Spleen (tissue), 7 donors: Measurements from ENCODE around the gene AGPAT3.

Experiments used
- POLR2A ChIP-seq, 3 donors: fragments of 450-650 bp; IDR thresholded peaks; one replicate each; pipeline ENCODE4 v1.5.1; 2017; ENCODE audit warnings: antibody characterized with exemption in 3 of 3, mild to moderate bottlenecking in 1 of 3
- TF ChIP-seq, protein P1 (sequence below), 11 experiments: fragments of 200-600 bp in 7 of 11; fragments of 450-650 bp in 4 of 11; sonication (generic) in 4 of 11; IDR thresholded peaks in 8 of 11; conservative IDR thresholded peaks in 3 of 11; 1 replicate in 7 of 11; 2 replicates in 4 of 11; pipeline versions ENCODE4 v1.4.0 to v1.8.0; 2016 to 2021; ENCODE audit warnings: antibody characterized with exemption in 11 of 11, inconsistent platforms in 4 of 11, mild to moderate bottlenecking in 1 of 11
- donor health status: DM: no; HTN: no; CAD: no; lungs with moderate emphysema.
- donor health status: DM: no; HTN: no; CAD: no.
- donor health status: DM: no; HTN: no; CAD: no.

DNA sequence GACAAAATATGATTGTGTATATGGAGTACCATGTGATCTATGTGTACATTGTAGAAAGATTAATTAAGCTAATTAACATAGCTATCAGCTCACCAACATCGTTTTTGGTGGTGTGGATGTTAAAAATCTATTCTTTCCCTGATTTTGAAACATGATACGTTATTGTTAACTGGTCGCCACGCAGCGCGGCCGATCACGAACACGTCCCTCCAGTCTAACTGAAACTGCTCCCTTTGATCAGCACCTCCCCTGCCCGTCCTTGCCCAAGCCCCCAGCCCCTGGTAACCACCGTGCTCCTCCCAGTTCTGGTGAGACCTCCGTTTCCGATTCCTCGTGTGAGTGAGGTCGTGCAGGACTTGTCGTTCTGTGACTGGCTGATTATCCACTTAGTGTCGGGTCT is 67.0 kb downstream of the AGPAT3 start:
- TF ChIP-seq, protein P1, sequence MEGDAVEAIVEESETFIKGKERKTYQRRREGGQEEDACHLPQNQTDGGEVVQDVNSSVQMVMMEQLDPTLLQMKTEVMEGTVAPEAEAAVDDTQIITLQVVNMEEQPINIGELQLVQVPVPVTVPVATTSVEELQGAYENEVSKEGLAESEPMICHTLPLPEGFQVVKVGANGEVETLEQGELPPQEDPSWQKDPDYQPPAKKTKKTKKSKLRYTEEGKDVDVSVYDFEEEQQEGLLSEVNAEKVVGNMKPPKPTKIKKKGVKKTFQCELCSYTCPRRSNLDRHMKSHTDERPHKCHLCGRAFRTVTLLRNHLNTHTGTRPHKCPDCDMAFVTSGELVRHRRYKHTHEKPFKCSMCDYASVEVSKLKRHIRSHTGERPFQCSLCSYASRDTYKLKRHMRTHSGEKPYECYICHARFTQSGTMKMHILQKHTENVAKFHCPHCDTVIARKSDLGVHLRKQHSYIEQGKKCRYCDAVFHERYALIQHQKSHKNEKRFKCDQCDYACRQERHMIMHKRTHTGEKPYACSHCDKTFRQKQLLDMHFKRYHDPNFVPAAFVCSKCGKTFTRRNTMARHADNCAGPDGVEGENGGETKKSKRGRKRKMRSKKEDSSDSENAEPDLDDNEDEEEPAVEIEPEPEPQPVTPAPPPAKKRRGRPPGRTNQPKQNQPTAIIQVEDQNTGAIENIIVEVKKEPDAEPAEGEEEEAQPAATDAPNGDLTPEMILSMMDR (IDR thresholded peaks at IDR 0.05 in 8 of 11, conservative IDR thresholded peaks at IDR 0.05 in 3 of 11): no peak
- no peak for TF ChIP-seq POLR2A (IDR thresholded peaks at IDR 0.05)
